Measurements from ENCODE around the gene GALK1. TPM values are rescaled to one million over a fixed set of nuclear protein-coding genes. Genes with fewer than 3 reads are reported as not detected.

GALK1 gene
- total RNA-seq, 2 experiments from 2014 or later: 43.4 to 50.7 TPM

DNA sequence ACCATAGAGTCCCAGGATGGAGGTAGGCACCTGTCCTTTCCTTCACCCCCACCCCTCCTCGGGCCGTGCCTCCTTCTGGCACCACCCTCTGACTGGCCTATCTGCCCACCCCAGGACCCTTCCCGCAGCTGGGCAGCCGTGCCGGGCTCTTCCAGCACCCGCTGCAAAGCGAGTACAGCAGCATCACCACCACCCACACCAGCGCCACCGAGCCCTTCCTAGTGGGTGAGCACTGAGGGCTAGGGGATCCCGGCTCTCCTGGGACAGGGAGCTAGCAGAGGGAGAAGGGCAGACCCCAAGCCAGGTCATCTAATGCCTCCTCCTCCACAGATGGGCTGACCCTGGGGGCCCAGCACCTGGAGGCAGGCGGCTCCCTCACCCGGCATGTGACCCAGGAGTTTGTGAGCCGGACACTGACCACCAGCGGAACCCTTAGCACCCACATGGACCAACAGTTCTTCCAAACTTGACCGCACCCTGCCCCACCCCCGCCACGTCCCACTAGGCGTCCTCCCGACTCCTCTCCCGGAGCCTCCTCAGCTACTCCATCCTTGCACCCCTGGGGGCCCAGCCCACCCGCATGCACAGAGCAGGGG is 7.8 kb downstream of the GALK1 start:
- Mint-ChIP-seq H3K9me3 (no peaks in the 10 kb centered on the region), H3K27me3 (no peaks in the 10 kb centered on the region), H3K36me3 (ENCODE audit: low read depth) (no peaks in the 10 kb centered on the region), H3K4me1 (ENCODE audit: low read depth) (peaks cover 14% of the 10 kb centered on the region), H3K27ac (no peak overlapping the region), H3K4me3 (no peak overlapping the region)
- intact Hi-C loops (cut with micrococcal nuclease): no loop called here
- ATAC-seq: no peak
- TF ChIP-seq, protein P1, sequence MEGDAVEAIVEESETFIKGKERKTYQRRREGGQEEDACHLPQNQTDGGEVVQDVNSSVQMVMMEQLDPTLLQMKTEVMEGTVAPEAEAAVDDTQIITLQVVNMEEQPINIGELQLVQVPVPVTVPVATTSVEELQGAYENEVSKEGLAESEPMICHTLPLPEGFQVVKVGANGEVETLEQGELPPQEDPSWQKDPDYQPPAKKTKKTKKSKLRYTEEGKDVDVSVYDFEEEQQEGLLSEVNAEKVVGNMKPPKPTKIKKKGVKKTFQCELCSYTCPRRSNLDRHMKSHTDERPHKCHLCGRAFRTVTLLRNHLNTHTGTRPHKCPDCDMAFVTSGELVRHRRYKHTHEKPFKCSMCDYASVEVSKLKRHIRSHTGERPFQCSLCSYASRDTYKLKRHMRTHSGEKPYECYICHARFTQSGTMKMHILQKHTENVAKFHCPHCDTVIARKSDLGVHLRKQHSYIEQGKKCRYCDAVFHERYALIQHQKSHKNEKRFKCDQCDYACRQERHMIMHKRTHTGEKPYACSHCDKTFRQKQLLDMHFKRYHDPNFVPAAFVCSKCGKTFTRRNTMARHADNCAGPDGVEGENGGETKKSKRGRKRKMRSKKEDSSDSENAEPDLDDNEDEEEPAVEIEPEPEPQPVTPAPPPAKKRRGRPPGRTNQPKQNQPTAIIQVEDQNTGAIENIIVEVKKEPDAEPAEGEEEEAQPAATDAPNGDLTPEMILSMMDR (IDR thresholded peaks at IDR 0.05): no peak
- ChIA-PET CTCF (interaction anchor here (1.0 to 8.7 kb wide), 5 partner anchors 7 to 26 kb away, joined by 3 to 92 read pairs (median 3); partner anchors contain the start of gene GALK1), POLR2A (interaction anchor here (11.2 kb wide), 1 partner anchor 18 kb away, joined by 215 read pairs; no protein-coding TSS in a partner anchor)
- DNase-seq: no peak

DNA sequence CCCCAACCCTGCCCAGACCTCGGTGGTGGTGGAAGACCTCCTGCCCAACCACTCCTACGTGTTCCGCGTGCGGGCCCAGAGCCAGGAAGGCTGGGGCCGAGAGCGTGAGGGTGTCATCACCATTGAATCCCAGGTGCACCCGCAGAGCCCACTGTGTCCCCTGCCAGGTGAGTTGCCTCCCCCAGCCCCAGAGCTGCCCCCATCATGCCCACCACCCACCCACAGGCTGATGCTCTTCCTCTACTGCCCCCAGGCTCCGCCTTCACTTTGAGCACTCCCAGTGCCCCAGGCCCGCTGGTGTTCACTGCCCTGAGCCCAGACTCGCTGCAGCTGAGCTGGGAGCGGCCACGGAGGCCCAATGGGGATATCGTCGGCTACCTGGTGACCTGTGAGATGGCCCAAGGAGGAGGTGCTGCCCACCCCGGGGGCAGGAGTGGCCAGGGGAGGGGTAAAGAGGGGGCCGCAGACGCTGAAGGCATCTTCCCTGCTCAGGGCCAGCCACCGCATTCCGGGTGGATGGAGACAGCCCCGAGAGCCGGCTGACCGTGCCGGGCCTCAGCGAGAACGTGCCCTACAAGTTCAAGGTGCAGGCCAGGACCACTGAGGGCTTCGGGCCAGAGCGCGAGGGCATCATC is 8.4 kb downstream of the GALK1 start:
- ChIA-PET CTCF (interaction anchor here (1.0 to 5.1 kb wide), 2 partner anchors 8 to 9 kb away, joined by 3 to 92 read pairs; partner anchors contain the start of gene GALK1), POLR2A (interaction anchor here (0.6 to 11.2 kb wide), 2 partner anchors 9 to 19 kb away, joined by 3 to 215 read pairs; no protein-coding TSS in a partner anchor)
- no peaks in the 10 kb centered on the region for H3K27me3 Mint-ChIP-seq
- H3K9me3 Mint-ChIP-seq: no peaks in the 10 kb centered on the region
- H3K4me3 Mint-ChIP-seq: no peak overlapping the region
- peaks cover 14% of the 10 kb centered on the region for H3K4me1 Mint-ChIP-seq (ENCODE audit: low read depth)
- no peak for DNase-seq
- no peak for ATAC-seq
- no peak overlapping the region for H3K27ac Mint-ChIP-seq
- no peaks in the 10 kb centered on the region for H3K36me3 Mint-ChIP-seq (ENCODE audit: low read depth)
- TF ChIP-seq, protein P1 (IDR thresholded peaks at IDR 0.05): no peak
- intact Hi-C loops (cut with micrococcal nuclease): no loop called here

DNA sequence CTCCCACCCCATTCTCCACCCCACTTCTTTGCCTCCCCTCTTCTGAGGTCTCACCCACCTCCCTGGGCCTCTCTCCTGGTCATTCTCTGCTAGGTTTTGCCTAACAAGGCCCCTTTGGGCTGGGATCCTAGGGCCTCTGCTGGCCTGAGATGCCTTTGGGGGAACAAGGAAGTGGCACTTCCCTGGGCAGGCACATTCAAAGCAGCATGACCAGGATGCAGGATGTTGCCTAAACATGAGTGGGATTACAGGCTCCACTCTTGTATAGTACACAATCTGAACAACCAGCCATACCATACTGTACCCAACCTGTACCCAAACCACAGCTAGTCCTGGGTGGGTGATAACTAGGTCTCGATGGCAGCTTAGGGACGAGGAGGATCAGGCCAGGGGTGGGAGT is 9.0 kb downstream of the GALK1 start:
- TF ChIP-seq, protein P1 (IDR thresholded peaks at IDR 0.05): no peak
- peaks cover 14% of the 10 kb centered on the region for H3K4me1 Mint-ChIP-seq (ENCODE audit: low read depth)
- DNase-seq: no peak
- ATAC-seq: no peak
- intact Hi-C loops (cut with micrococcal nuclease): no loop called here
- H3K36me3 Mint-ChIP-seq (ENCODE audit: low read depth): no peaks in the 10 kb centered on the region
- H3K4me3 Mint-ChIP-seq: no peak overlapping the region
- no peaks in the 10 kb centered on the region for H3K27me3 Mint-ChIP-seq
- H3K9me3 Mint-ChIP-seq: no peaks in the 10 kb centered on the region
- CTCF ChIA-PET: interaction anchor here (1.0 to 5.1 kb wide), 3 partner anchors 8 to 52 kb away, joined by 3 to 92 read pairs (median 3); partner anchors contain the start of gene GALK1
- no peak overlapping the region for H3K27ac Mint-ChIP-seq
- POLR2A ChIA-PET: interaction anchor here (0.6 to 11.2 kb wide), 2 partner anchors 8 to 20 kb away, joined by 3 to 215 read pairs; no protein-coding TSS in a partner anchor

GRCh38 chr17:75755205-75755901 is 9.6 kb downstream of the GALK1 start:
- H3K4me3 Mint-ChIP-seq: no peak overlapping the region

More at GRCh38 chr17:75755205-75755901, 9.6 kb downstream of the GALK1 start:
- no peaks in the 10 kb centered on the region for H3K27me3 Mint-ChIP-seq
- ChIA-PET POLR2A (interaction anchor here (2.1 to 11.2 kb wide), 3 partner anchors 9 to 68 kb away, joined by 5 to 215 read pairs (median 21); partner anchors contain the start of gene GALK1), CTCF (interaction anchor here (1.2 to 5.1 kb wide), 2 partner anchors 9 to 52 kb away, joined by 3 to 92 read pairs; partner anchors contain the start of gene GALK1)
- TF ChIP-seq, protein P1 (IDR thresholded peaks at IDR 0.05): no peak
- no peaks in the 10 kb centered on the region for H3K9me3 Mint-ChIP-seq
- no peak overlapping the region for H3K27ac Mint-ChIP-seq
- no peak for DNase-seq
- H3K4me1 Mint-ChIP-seq (ENCODE audit: low read depth): peaks cover 14% of the 10 kb centered on the region
- no peaks in the 10 kb centered on the region for H3K36me3 Mint-ChIP-seq (ENCODE audit: low read depth)
- intact Hi-C loops (cut with micrococcal nuclease): no loop called here
- ATAC-seq: no peak

Measured in activated CD8-positive, alpha-beta T cell treated with anti-CD3 and anti-CD28 coated beads for 36 hours (primary cell).